Measurements from ENCODE around the gene ITGB8.

Gene ITGB8

DNA sequence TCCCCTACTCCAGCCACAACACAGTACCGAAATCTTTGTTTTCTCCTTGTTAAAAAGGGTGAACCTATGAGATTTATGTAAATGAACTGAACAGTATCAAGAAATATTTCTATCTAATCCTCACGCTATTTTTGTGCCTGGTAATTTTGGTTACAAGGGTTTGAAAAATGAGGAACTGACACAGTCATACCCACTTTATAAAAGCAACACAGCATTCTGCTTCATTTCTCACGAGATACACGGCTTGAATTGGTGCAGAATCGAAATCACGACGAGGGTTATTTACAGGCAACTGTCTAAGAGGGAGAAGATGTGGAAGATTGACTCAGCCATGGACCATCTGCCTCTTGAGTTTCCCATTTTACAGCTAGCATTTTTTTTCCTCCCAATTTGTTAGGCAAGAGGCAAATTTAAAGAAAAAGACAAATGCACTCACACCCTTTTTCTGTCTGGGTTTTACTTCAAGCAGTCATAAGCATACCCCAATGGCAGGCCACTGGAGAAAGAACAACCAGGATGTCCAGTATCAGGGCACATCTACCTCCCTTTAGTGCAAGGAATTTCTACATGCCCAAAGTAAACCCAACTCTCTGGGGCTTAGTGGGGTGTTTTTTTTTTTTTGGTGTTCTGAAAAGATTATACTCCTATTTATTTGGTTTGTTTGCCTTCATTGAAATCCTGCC, 108.1 kb downstream of the ITGB8 start:
- Histone ChIP-seq H3K27me3 (ENCODE audit: control insufficient read depth, insufficient read depth, low read length) (no peaks in the 10 kb centered on the region), H3K4me2 (ENCODE audit: low read length) (no peak overlapping the region), H3K9me3 (replicated peaks; ENCODE audit: low read length) (no peaks in the 10 kb centered on the region), H3K9ac (ENCODE audit: low read depth, low read length) (no peak overlapping the region), H3K4me3 (ENCODE audit: low read length) (no peak overlapping the region), H3K4me1 (ENCODE audit: control insufficient read depth, insufficient read depth, low read length) (no peaks in the 10 kb centered on the region), H3K36me3 (ENCODE audit: insufficient read depth, low read length) (no peaks in the 10 kb centered on the region)

DNA sequence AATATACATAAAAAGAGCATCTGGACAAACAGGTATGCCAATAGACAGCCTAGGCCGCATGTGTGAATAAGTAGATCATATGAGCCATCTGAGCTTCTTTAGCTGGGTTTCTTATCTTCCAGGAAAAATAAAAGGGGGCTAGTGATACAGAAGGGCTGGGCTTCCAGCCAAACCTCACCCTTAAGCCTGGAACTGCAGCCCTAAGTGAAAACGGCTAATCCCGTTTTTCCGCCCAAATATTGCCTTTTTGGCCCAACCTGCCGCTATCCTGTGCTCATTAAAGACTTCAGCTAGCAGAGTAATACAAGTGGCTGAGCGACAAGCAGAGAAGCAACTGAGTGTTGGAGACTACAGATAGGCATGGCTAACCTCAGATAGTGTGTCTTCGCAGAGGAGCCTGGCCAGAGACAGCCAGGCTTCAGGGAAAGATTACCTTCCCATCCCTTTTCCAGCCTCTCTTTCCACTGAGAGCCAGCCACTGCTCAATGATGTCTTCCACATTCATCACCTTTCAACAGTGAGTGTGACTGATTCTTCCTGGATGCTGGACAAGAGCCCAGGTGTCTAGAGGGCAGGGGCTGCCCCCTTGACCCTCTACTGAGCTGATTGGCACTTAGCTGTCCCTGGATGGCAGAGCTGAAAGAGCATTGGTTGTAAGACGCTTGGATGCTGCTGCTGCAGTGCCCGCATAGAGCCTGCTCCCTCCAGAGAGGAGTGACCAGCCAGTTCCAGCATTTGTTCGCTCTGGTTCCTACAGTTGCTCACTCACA, 108.9 kb downstream of the ITGB8 start:
- Histone ChIP-seq H3K4me2 (ENCODE audit: low read length) (no peak overlapping the region), H3K4me1 (ENCODE audit: control insufficient read depth, insufficient read depth, low read length) (no peaks in the 10 kb centered on the region), H3K9ac (ENCODE audit: low read depth, low read length) (no peak overlapping the region), H3K9me3 (replicated peaks; ENCODE audit: low read length) (no peaks in the 10 kb centered on the region), H3K27me3 (ENCODE audit: control insufficient read depth, insufficient read depth, low read length) (no peaks in the 10 kb centered on the region), H3K4me3 (ENCODE audit: low read length) (no peak overlapping the region), H3K36me3 (ENCODE audit: insufficient read depth, low read length) (no peaks in the 10 kb centered on the region)

DNA sequence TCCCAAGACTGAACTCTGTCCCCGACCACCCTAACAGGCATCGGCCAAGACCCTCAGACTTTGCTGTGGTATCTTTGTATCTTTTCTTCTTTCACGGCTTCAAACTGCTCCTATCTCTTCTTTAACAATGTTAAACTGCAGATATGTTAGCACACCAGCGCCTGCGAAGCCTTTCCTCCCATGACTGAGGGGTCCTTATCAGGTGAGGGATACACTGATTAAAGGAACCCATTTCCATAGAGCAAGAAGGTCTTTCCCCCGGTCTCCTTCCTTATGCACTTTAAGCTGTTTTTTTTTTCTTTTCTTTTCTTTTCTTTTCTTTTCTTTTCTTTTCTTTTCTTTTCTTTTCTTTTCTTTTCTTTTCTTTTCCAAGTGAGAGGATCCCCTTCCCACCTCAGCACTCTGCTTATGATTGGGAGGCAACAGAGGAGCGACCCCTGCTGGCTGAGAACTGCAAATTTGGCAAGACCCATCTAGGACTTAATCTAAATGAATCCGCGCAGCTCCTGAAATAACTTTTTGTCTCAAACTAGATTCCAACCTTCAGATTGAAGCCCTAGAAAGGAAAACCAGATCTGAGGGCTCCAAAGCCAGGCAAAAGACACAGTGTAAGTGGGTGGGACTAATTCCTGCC, 109.9 kb downstream of the ITGB8 start:
- H3K27me3 ChIP-seq (ENCODE audit: control insufficient read depth, insufficient read depth, low read length), result no peaks in the 10 kb centered on the region
- H3K4me1 ChIP-seq (ENCODE audit: control insufficient read depth, insufficient read depth, low read length), result no peaks in the 10 kb centered on the region
- H3K4me3 ChIP-seq (ENCODE audit: low read length), result no peak overlapping the region
- no peaks in the 10 kb centered on the region for H3K9me3 ChIP-seq (replicated peaks; ENCODE audit: low read length)
- H3K36me3 ChIP-seq (ENCODE audit: insufficient read depth, low read length), result no peaks in the 10 kb centered on the region
- H3K4me2 ChIP-seq (ENCODE audit: low read length), result no peak overlapping the region
- no peak overlapping the region for H3K9ac ChIP-seq (ENCODE audit: low read depth, low read length)

DNA sequence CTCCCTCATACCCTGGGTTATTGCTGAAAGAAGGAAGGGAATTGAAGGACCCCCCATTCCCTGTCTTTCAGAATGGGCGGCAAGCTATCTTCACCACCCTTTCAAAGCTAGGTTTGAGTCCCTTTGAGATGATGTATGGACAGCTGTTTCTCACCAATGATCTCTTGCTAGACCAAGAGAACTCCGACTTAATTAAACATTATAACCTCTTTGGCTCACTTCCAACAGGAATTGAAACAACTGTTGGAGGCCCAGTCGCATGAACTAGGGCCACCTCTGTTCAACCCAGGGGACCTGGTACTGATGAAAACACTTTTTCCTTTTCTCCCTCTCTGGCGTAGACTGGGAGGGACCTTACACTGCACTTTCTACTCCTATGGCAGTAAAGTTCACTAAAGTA, 110.6 kb downstream of the ITGB8 start:
- Histone ChIP-seq H3K4me2 (ENCODE audit: low read length) (no peak overlapping the region), H3K4me1 (ENCODE audit: control insufficient read depth, insufficient read depth, low read length) (no peaks in the 10 kb centered on the region), H3K9me3 (replicated peaks; ENCODE audit: low read length) (no peaks in the 10 kb centered on the region), H3K9ac (ENCODE audit: low read depth, low read length) (no peak overlapping the region), H3K36me3 (ENCODE audit: insufficient read depth, low read length) (no peaks in the 10 kb centered on the region), H3K27me3 (ENCODE audit: control insufficient read depth, insufficient read depth, low read length) (no peaks in the 10 kb centered on the region), H3K4me3 (ENCODE audit: low read length) (no peak overlapping the region)

DNA sequence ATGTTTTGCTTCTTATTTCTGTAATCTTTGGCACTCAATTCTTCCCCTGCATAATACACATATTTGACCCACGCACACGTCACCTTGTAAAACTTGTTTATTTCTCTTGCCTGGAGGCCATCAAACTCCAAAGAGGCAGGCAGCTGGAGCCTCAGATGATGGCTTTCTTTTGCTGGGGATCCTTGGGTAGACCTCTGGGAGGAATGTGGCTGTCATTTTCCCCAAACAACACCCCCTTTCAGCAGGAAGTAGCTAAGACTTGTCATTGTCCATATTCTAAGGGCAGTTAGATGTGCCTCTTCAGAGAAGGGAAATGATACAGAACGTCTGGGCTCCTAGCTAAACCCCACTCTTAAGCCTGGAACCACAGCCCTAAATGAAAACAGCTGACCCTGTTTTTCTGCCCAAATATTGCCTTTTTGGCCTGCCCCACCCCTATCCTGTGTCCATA, 111.3 kb downstream of the ITGB8 start:
- Histone ChIP-seq H3K27me3 (ENCODE audit: control insufficient read depth, insufficient read depth, low read length) (no peaks in the 10 kb centered on the region), H3K4me2 (ENCODE audit: low read length) (no peak overlapping the region)

DNA sequence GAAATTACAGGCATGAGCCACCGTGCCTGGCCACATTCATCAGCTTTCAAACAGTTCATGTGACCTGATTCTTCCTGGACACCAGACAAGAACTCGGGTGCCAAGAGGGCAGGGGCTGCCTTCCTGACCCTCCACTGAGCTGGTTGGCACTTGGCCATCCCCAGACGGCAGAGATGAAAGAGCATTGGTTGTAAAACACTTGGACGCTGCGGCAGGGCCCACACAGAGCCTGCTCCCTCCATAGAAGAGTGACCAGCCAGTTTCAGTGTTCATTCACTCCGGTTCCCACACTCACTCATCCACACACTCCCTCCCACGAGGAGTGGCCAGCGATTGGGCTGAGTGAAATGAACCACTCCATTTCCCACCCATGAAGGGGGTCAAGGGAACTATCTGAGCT, 112.3 kb downstream of the ITGB8 start:
- Histone ChIP-seq H3K36me3 (ENCODE audit: insufficient read depth, low read length) (no peaks in the 10 kb centered on the region), H3K4me2 (ENCODE audit: low read length) (no peak overlapping the region), H3K27me3 (ENCODE audit: control insufficient read depth, insufficient read depth, low read length) (no peaks in the 10 kb centered on the region), H3K9me3 (replicated peaks; ENCODE audit: low read length) (no peaks in the 10 kb centered on the region), H3K4me1 (ENCODE audit: control insufficient read depth, insufficient read depth, low read length) (no peaks in the 10 kb centered on the region), H3K4me3 (ENCODE audit: low read length) (no peak overlapping the region), H3K9ac (ENCODE audit: low read depth, low read length) (no peak overlapping the region)

More for the DNA sequence above, 111.3 kb downstream of the ITGB8 start:
- H3K4me3 ChIP-seq (ENCODE audit: low read length), result no peak overlapping the region
- H3K36me3 ChIP-seq (ENCODE audit: insufficient read depth, low read length), result no peaks in the 10 kb centered on the region
- H3K9me3 ChIP-seq (replicated peaks; ENCODE audit: low read length), result no peaks in the 10 kb centered on the region
- H3K9ac ChIP-seq (ENCODE audit: low read depth, low read length), result no peak overlapping the region
- H3K4me1 ChIP-seq (ENCODE audit: control insufficient read depth, insufficient read depth, low read length), result no peaks in the 10 kb centered on the region

DNA sequence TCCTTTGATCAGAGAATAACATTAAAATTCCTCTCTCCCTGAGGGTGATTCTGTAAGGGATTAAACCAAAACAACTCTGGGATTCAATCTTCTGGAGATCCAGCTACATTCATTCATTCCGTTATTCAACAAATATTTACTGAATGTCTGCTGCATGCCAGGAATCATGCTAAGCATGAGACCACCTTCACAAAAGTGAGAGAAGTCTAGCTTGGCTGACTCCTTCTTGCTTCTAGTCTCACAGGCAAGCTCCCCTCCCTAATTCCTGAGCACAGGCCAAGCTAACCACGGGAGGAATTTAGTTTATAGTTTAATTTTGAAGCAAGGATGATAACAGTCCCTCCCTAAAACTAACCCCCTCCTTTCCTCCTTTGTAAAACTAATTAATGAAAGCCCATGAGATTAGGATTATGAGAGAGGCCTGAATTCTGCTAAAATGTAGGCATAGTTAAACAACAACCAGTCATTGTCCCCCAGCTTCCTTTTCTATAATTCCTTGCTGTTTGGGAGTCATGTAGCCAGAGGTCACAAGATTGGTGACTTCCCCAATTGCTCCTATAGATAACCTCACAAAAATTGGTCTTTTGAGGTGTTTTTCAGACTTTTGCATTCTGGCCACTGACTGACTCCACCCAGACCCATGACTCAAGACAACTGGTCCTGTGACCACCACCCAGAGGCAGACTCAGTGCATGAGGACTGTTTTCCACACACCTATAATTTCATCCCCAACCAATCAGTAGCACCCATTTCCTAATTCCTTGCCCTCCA, 113.5 kb downstream of the ITGB8 start:
- Histone ChIP-seq H3K9me3 (replicated peaks; ENCODE audit: low read length) (no peaks in the 10 kb centered on the region), H3K4me3 (ENCODE audit: low read length) (no peak overlapping the region), H3K36me3 (ENCODE audit: insufficient read depth, low read length) (no peaks in the 10 kb centered on the region), H3K27me3 (ENCODE audit: control insufficient read depth, insufficient read depth, low read length) (no peaks in the 10 kb centered on the region), H3K4me1 (ENCODE audit: control insufficient read depth, insufficient read depth, low read length) (no peaks in the 10 kb centered on the region), H3K4me2 (ENCODE audit: low read length) (no peak overlapping the region), H3K9ac (ENCODE audit: low read depth, low read length) (no peak overlapping the region)

DNA sequence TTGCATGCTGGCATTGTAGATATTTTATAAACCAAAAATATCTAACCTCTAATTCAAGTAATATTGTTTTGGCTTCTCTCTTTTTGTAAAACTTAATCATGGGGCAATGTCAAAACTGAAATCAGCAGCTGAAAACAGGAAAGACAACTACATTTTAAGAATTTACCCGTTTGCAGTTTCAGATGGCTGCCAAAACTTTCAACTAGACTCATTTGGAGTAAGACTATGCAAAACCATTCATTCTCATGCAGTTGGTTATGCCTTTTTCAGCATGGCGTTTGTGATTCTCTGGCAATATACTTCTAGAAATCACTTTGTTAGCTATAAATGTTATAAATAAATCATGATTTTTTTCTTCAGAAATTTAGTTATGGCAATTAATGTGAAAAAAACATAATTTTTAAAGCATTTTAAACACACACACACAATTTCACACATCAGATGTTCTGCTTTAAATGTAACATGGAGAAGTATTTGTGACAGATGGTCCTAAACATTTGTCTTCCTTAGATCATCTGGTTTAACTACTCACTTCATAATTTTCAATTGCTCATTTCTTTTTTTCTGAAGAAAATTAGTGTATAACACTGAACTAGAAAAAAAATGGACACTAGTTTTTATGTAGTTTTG, 116.4 kb downstream of the ITGB8 start:
- H3K4me1 ChIP-seq (ENCODE audit: control insufficient read depth, insufficient read depth, low read length), result no peaks in the 10 kb centered on the region
- no peak overlapping the region for H3K4me3 ChIP-seq (ENCODE audit: low read length)
- no peak overlapping the region for H3K4me2 ChIP-seq (ENCODE audit: low read length)
- no peaks in the 10 kb centered on the region for H3K36me3 ChIP-seq (ENCODE audit: insufficient read depth, low read length)
- H3K9me3 ChIP-seq (replicated peaks; ENCODE audit: low read length), result no peaks in the 10 kb centered on the region
- no peak overlapping the region for H3K9ac ChIP-seq (ENCODE audit: low read depth, low read length)
- no peaks in the 10 kb centered on the region for H3K27me3 ChIP-seq (ENCODE audit: control insufficient read depth, insufficient read depth, low read length)

DNA sequence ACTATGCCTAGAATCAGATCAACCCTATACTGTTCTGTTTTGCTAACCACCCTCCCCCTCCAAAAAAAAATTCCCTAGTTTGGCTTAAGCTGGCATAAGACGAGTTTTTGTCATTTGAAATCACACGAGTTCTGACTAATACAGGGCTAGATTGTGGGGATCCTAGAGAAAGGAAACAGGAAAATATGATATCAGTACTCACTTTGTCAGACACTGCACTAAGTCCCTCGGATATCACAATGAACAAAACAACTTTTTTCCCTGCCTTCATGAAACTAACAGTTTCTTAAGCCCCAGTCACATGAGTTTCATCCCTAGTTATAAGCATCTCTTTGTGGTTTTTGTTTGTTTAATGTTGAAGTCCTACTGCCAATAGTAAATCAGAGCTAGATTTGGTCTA, 118.5 kb downstream of the ITGB8 start:
- H3K4me1 ChIP-seq (ENCODE audit: control insufficient read depth, insufficient read depth, low read length), result no peaks in the 10 kb centered on the region
- H3K4me3 ChIP-seq (ENCODE audit: low read length), result no peak overlapping the region
- H3K9ac ChIP-seq (ENCODE audit: low read depth, low read length), result no peak overlapping the region
- H3K4me2 ChIP-seq (ENCODE audit: low read length), result no peak overlapping the region
- H3K27me3 ChIP-seq (ENCODE audit: control insufficient read depth, insufficient read depth, low read length), result no peaks in the 10 kb centered on the region
- no peaks in the 10 kb centered on the region for H3K36me3 ChIP-seq (ENCODE audit: insufficient read depth, low read length)
- no peaks in the 10 kb centered on the region for H3K9me3 ChIP-seq (replicated peaks; ENCODE audit: low read length)

DNA sequence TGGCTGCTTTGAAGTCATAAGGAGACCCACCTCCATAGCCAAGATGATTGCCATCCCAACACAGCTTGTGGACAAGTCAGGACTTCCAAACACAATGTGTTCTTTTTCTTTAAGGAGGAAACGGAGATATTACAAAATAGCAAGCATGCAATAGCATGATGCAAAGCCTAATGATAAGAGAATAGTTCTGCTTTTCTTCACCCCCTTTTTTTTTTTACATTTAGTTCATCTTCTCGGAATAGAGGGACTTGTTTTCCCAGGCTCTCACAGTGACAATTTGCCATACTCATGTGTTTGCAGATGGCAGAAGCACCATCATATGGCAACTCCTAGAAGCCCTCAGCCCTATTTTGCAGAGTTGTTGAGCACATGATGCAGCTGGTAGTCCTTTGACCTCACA, 119.8 kb downstream of the ITGB8 start:
- no peak overlapping the region for H3K9ac ChIP-seq (ENCODE audit: low read depth, low read length)
- no peaks in the 10 kb centered on the region for H3K9me3 ChIP-seq (replicated peaks; ENCODE audit: low read length)
- no peaks in the 10 kb centered on the region for H3K4me1 ChIP-seq (ENCODE audit: control insufficient read depth, insufficient read depth, low read length)
- no peaks in the 10 kb centered on the region for H3K36me3 ChIP-seq (ENCODE audit: insufficient read depth, low read length)
- no peak overlapping the region for H3K4me2 ChIP-seq (ENCODE audit: low read length)
- no peaks in the 10 kb centered on the region for H3K27me3 ChIP-seq (ENCODE audit: control insufficient read depth, insufficient read depth, low read length)
- H3K4me3 ChIP-seq (ENCODE audit: low read length), result no peak overlapping the region

DNA sequence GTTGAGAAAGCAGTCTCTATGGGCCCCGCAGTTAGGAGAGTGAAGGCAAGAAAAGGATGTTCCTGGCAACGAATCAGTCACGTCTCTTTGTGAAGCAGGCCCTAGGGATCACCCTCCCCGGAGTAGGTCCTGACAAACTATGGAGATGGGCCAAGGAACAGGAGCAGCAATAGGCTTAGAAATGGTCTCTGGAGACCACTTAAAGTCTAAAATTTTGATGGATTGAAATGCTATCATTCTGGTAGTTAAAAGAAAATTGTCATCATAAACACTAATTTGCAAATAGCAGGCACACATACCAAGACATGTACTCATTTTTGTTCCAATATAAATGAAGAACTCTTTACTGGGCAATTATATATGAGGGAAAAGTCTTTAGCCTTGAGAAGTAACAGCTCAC, 123.5 kb downstream of the ITGB8 start:
- Histone ChIP-seq H3K4me2 (ENCODE audit: low read length) (no peak overlapping the region), H3K27me3 (ENCODE audit: control insufficient read depth, insufficient read depth, low read length) (no peaks in the 10 kb centered on the region), H3K9me3 (replicated peaks; ENCODE audit: low read length) (no peaks in the 10 kb centered on the region), H3K9ac (ENCODE audit: low read depth, low read length) (no peak overlapping the region), H3K4me3 (ENCODE audit: low read length) (no peak overlapping the region), H3K36me3 (ENCODE audit: insufficient read depth, low read length) (no peaks in the 10 kb centered on the region), H3K4me1 (ENCODE audit: control insufficient read depth, insufficient read depth, low read length) (no peaks in the 10 kb centered on the region)
